GM21786 (cell line): Measurements from ENCODE around the gene PUM1.

Experiments
- ATAC-seq: cut with Tn5 transposase; IDR thresholded peaks from one replicate; pipeline ENCODE4 v1.9.1; 2021; ENCODE audit not compliant: unreplicated experiment

The PUM1 gene

GRCh38 chr1:30908316-30908695 is 157.2 kb downstream of the PUM1 start:
- ATAC-seq: no peak

GRCh38 chr1:30907481-30908315 is 157.8 kb downstream of the PUM1 start:
- no peak for ATAC-seq

GRCh38 chr1:30906631-30907441 is 158.7 kb downstream of the PUM1 start:
- no peak for ATAC-seq

GRCh38 chr1:30905916-30906620 is 159.4 kb downstream of the PUM1 start:
- no peak for ATAC-seq

- no peak for ATAC-seq
These were observed 160.1 kb downstream of the PUM1 start for GRCh38 chr1:30905403-30905802.

- no peak for ATAC-seq
These were observed 160.6 kb downstream of the PUM1 start for GRCh38 chr1:30904962-30905335.

- no peak for ATAC-seq
These were observed 161.1 kb downstream of the PUM1 start for GRCh38 chr1:30904191-30904961.

- no peak for ATAC-seq
These were observed 162.0 kb downstream of the PUM1 start for GRCh38 chr1:30903343-30904034.

GRCh38 chr1:30902593-30903290 is 162.8 kb downstream of the PUM1 start:
- ATAC-seq: no peak

GRCh38 chr1:30901798-30902581 is 163.5 kb downstream of the PUM1 start:
- ATAC-seq: no peak

GRCh38 chr1:30900931-30901560 is 164.5 kb downstream of the PUM1 start:
- no peak for ATAC-seq

- ATAC-seq: no peak
These were observed 165.0 kb downstream of the PUM1 start for GRCh38 chr1:30900486-30900885.

- no peak for ATAC-seq
These were observed 165.7 kb downstream of the PUM1 start for GRCh38 chr1:30899577-30900389.

- ATAC-seq: no peak
These were observed 167.3 kb downstream of the PUM1 start for GRCh38 chr1:30898031-30898815.

- no peak for ATAC-seq
These were observed 168.6 kb downstream of the PUM1 start for GRCh38 chr1:30896905-30897304.

GRCh38 chr1:30895944-30896660 is 169.4 kb downstream of the PUM1 start:
- no peak for ATAC-seq
